NCI-H2227 (cell line): ENCODE data around the gene TMEM219.

ENCODE experiments used
- DNase-seq: peaks from one replicate; lab custom pipeline; 2025; ENCODE audit not compliant: unreplicated experiment; lab: John Stamatoyannopoulos, UW

Gene TMEM219

GRCh38 chr16:29994600-29995323 is 32.9 kb downstream of the TMEM219 start:
- DNase-seq: peak; percentile 62

GRCh38 chr16:29995324-29995910 is 33.5 kb downstream of the TMEM219 start, which contains the start of gene HIRIP3:
TSS of gene HIRIP3 (minus strand) at chr16:29995617. CDS start at chr16:29995605, 12 bp downstream.
- peak; percentile 96 for DNase-seq

GRCh38 chr16:29995911-29996765 is 34.3 kb downstream of the TMEM219 start, which contains the start of gene INO80E:
TSS of gene INO80E (plus strand) at chr16:29996241. CDS start at chr16:29996311, 70 bp downstream.
- peak; percentile 99 for DNase-seq

- peak; percentile 44 for DNase-seq
Measured at GRCh38 chr16:29996766-29997250, 34.9 kb downstream of the TMEM219 start.

GRCh38 chr16:29999605-30000004 is 37.7 kb downstream of the TMEM219 start:
- no peak for DNase-seq

GRCh38 chr16:30000735-30001631 is 39.1 kb downstream of the TMEM219 start:
- DNase-seq: no peak

GRCh38 chr16:30002614-30003346 is 40.9 kb downstream of the TMEM219 start:
- no peak for DNase-seq

GRCh38 chr16:30003670-30004423 is 42.0 kb downstream of the TMEM219 start:
- peak; percentile 49 for DNase-seq

GRCh38 chr16:30004424-30004776 is 42.5 kb downstream of the TMEM219 start:
- peak; percentile 59 for DNase-seq

- DNase-seq: peak; percentile 59
Measured at GRCh38 chr16:30004811-30005242, 42.9 kb downstream of the TMEM219 start.

- peak; percentile 69 for DNase-seq
Measured at GRCh38 chr16:30005341-30006094, 43.6 kb downstream of the TMEM219 start.

- DNase-seq: no peak
Measured at GRCh38 chr16:30006095-30006473, 44.2 kb downstream of the TMEM219 start.

- DNase-seq: no peak
Measured at GRCh38 chr16:30006659-30007377, 44.9 kb downstream of the TMEM219 start.

GRCh38 chr16:30007378-30007895 is 45.6 kb downstream of the TMEM219 start:
- no peak for DNase-seq

GRCh38 chr16:30009085-30009862 is 47.4 kb downstream of the TMEM219 start:
- no peak for DNase-seq

- no peak for DNase-seq
Measured at GRCh38 chr16:30009990-30010843, 48.3 kb downstream of the TMEM219 start.
